HepG2 (cell line): ENCODE data around the gene RNF148. TPM values are rescaled to one million over a fixed set of nuclear protein-coding genes. Genes with fewer than 3 reads are reported as not detected.

Experiments
- ATAC-seq: fragments of 200-7000 bp; cut with Tn5 transposase; 3 replicates; pipeline ENCODE4 v1.9.1; 2020; ENCODE audit warnings: mild to moderate bottlenecking, moderate library complexity
- BruUV-seq: library from RNA; stranded (reverse); fragments of 400-500 nt; replicated peaks from 2 replicates; lab custom pipeline; 2021; lab: Mats Ljungman, UMichigan
- CTCF ChIA-PET: fragments of 300-600 bp; formaldehyde crosslinking; extraction: SDS; loops from one replicate; lab custom pipeline; 2021; ENCODE audit warnings: low total read pairs, inconsistent platforms, low intra/inter-chr PET ratio; lab: Yijun Ruan, JAX
- POLR2A ChIA-PET: fragments of 350-600 bp; sonication (Branson Sonifier 250); formaldehyde crosslinking; loops from one replicate; lab custom pipeline; 2020; ENCODE audit warnings: antibody characterized with exemption, inconsistent platforms; lab: Yijun Ruan, JAX
- DNase-seq: peaks from one replicate; pipeline ENCODE4 v3.0.0-alpha.2; 2015; ENCODE audit warnings: low spot score
- FAIRE-seq: peaks from 3 replicates; lab custom pipeline; 2011; peaks lifted over from hg19 to GRCh38; lab: Jason Lieb, UNC
- H2AFZ ChIP-seq: one replicate; pipeline ENCODE4 v1.6.1; 2011; ENCODE audit warnings: low read length, inconsistent platforms
- H3K27ac ChIP-seq: fragments of 300-600 bp; 3 replicates; pipeline ENCODE4 v1.8.0; 2011; ENCODE audit warnings: mixed run types, mild to moderate bottlenecking, mixed read lengths, low read length, inconsistent platforms; ENCODE audit not compliant: insufficient read depth; ENCODE audit errors: extremely low read length
- H3K27me3 ChIP-seq, 2 experiments: fragments of 200-600 bp in 1 of 2; 2 replicates in 1 of 2; 3 replicates in 1 of 2; pipeline versions ENCODE4 v1.6.0 to v1.8.0; 2011; ENCODE audit warnings: low read length in 2 of 2, mild to moderate bottlenecking in 2 of 2, moderate library complexity in 2 of 2, inconsistent platforms in 1 of 2; ENCODE audit not compliant: insufficient read depth in 2 of 2, control insufficient read depth in 1 of 2
- H3K36me3 ChIP-seq, 2 experiments: fragments of 200-600 bp in 1 of 2; replicated peaks in 1 of 2; 2 replicates in 1 of 2; 3 replicates in 1 of 2; pipeline versions ENCODE4 v1.5.1 to v1.8.0; 2011; ENCODE audit warnings: low read length in 2 of 2, inconsistent platforms in 1 of 2; ENCODE audit not compliant: insufficient read depth in 2 of 2, control insufficient read depth in 1 of 2
- H3K4me1 ChIP-seq: 2 replicates; pipeline ENCODE4 v1.5.1; 2012; ENCODE audit warnings: low read length, inconsistent platforms; ENCODE audit not compliant: insufficient read depth
- H3K4me2 ChIP-seq: 2 replicates; pipeline ENCODE4 v1.6.0; 2011; ENCODE audit warnings: low read depth, low read length, inconsistent platforms
- H3K4me3 ChIP-seq, 3 experiments: fragments of 200-600 bp in 1 of 3; sonication (generic), shearing (Covaris generic) in 1 of 3; replicated peaks in 1 of 3; 2 replicates each; pipeline ENCODE4 v1.5.1; 2011 to 2016; ENCODE audit warnings: low read length in 3 of 3, inconsistent platforms in 2 of 3, low read depth in 2 of 3, mild to moderate bottlenecking in 2 of 3, control low read depth in 1 of 3, mixed read lengths in 1 of 3; ENCODE audit not compliant: insufficient read depth in 1 of 3
- H3K79me2 ChIP-seq: one replicate; pipeline ENCODE4 v1.6.1; 2011; ENCODE audit warnings: low read length, inconsistent platforms; ENCODE audit not compliant: insufficient read depth
- H3K9ac ChIP-seq: 2 replicates; pipeline ENCODE4 v1.6.0; 2011; ENCODE audit warnings: mild to moderate bottlenecking, low read depth, low read length, inconsistent platforms; ENCODE audit not compliant: insufficient read depth
- H3K9me3 ChIP-seq: 2 replicates; pipeline ENCODE4 v1.5.1; 2012; ENCODE audit warnings: mild to moderate bottlenecking, low read length
- H4K20me1 ChIP-seq: 2 replicates; pipeline ENCODE4 v1.6.0; 2011; ENCODE audit warnings: inconsistent platforms, mild to moderate bottlenecking, low read length, moderate library complexity; ENCODE audit not compliant: insufficient read depth
- ATAD3A ChIP-seq: sonication (generic); formaldehyde crosslinking; IDR thresholded peaks from 2 replicates; pipeline ENCODE4 v1.4.0; 2020; ENCODE audit warnings: missing genetic modification reagents
- ETV5 ChIP-seq: IDR thresholded peaks from 2 replicates; pipeline ENCODE4 v1.6.1; 2018; ENCODE audit warnings: missing biosample characterization, missing genetic modification reagents, inconsistent platforms, borderline replicate concordance
- KAT8 ChIP-seq: IDR thresholded peaks from 2 replicates; pipeline ENCODE4 v1.6.1; 2016; ENCODE audit warnings: missing genetic modification reagents, missing compliant biosample characterization
- NFKB2 ChIP-seq: sonication (generic); formaldehyde crosslinking; IDR thresholded peaks from 2 replicates; pipeline ENCODE4 v1.4.0; 2020; ENCODE audit warnings: missing genetic modification reagents, borderline replicate concordance
- PAF1 ChIP-seq: IDR thresholded peaks from 2 replicates; pipeline ENCODE4 v1.6.1; 2016; ENCODE audit warnings: missing genetic modification reagents, missing compliant biosample characterization
- PITX1 ChIP-seq: sonication (generic); formaldehyde crosslinking; IDR thresholded peaks from 2 replicates; pipeline ENCODE4 v1.5.1; 2020; ENCODE audit warnings: mild to moderate bottlenecking, missing genetic modification reagents
- SOX6 ChIP-seq, 2 experiments: fragments of 450-650 bp in 1 of 2; sonication (generic) in 1 of 2; formaldehyde crosslinking in 1 of 2; IDR thresholded peaks; 2 replicates each; pipeline versions ENCODE4 v1.4.0 to v1.6.1; 2017 to 2020; ENCODE audit warnings: antibody characterized with exemption in 1 of 2, mild to moderate bottlenecking in 1 of 2, missing genetic modification reagents in 1 of 2
- ZNF383 ChIP-seq: sonication (generic); formaldehyde crosslinking; IDR thresholded peaks from 2 replicates; pipeline ENCODE4 v1.4.0; 2020; ENCODE audit warnings: missing genetic modification reagents, mild to moderate bottlenecking, borderline replicate concordance
- ZSCAN20 ChIP-seq: sonication (generic); formaldehyde crosslinking; IDR thresholded peaks from 2 replicates; pipeline ENCODE4 v1.4.0; 2020; ENCODE audit warnings: missing genetic modification reagents, mild to moderate bottlenecking, borderline replicate concordance
- WGBS: methylation state at CpG from one replicate; pipeline ENCODE4 v1.1.6; 2017; ENCODE audit warnings: low lambda C conversion rate; 5-methylcytosine and 5-hydroxymethylcytosine counted together
- in situ Hi-C: cut with HindIII; loops from 2 replicates; pipeline ENCODE4 v1.10.0; 2017; ENCODE audit warnings: low pct_unique_long_range_greater_than_20kb; ENCODE audit not compliant: extremely low pct_ligation_motif_present
- intact Hi-C: fragments of 100-400 bp; cut with micrococcal nuclease; formaldehyde crosslinking; loops from one replicate; pipeline ENCODE4 v1.10.0; 2022; ENCODE audit not compliant: unreplicated experiment
- polyA plus RNA-seq, 8 experiments: library from polyadenylated mRNA; depleted of rRNA in 3 of 8; stranded (reverse) in 7 of 8; unstranded in 1 of 8; fragments of >200 nt; fragmentation: Illumina TruSeq in 4 of 8; extraction: Trizol in 4 of 8; gene quantifications; 2 replicates each; pipeline versions ENCODE4 v1.2.1 to v1.2.3, GENCODE V29; 2011 to 2016; ENCODE audit warnings: low read depth in 4 of 8, missing spikeins in 1 of 8, mixed read lengths in 1 of 8; ENCODE audit not compliant: insufficient read depth in 1 of 8
- total RNA-seq, 5 experiments: library from RNA; depleted of rRNA; stranded (reverse); fragments of >200 nt; fragmentation: Illumina TruSeq; extraction: Trizol; gene quantifications; 2 replicates each; pipeline ENCODE4 v1.2.3, GENCODE V29; 2016; ENCODE audit warnings: low read depth in 1 of 5
- TF ChIP-seq, protein P1 (sequence below): fragments of 450-650 bp; IDR thresholded peaks from 2 replicates; pipeline ENCODE4 v1.6.1; 2016
- TF ChIP-seq, protein P2 (sequence below): sonication (generic); formaldehyde crosslinking; IDR thresholded peaks from 2 replicates; pipeline ENCODE4 v1.4.0; 2020; ENCODE audit warnings: missing genetic modification reagents, low read depth, mild to moderate bottlenecking, borderline replicate concordance
- TF ChIP-seq, protein P3 (sequence below): sonication (generic); formaldehyde crosslinking; IDR thresholded peaks from 2 replicates; pipeline ENCODE4 v1.5.1; 2020; ENCODE audit warnings: missing genetic modification reagents, mild to moderate bottlenecking, borderline replicate concordance
- TF ChIP-seq, protein P4 (sequence below): sonication (generic); formaldehyde crosslinking; IDR thresholded peaks from 2 replicates; pipeline ENCODE4 v1.8.0; 2022; ENCODE audit warnings: missing genetic modification reagents, mild to moderate bottlenecking, moderate library complexity, borderline replicate concordance

RNF148 gene
- total and polyA plus RNA-seq, 2 of the 13 experiments (the other 11 are each of a cell fraction or from before 2014, with no cell fraction given), result 0.16 to 1.6 TPM

DNA sequence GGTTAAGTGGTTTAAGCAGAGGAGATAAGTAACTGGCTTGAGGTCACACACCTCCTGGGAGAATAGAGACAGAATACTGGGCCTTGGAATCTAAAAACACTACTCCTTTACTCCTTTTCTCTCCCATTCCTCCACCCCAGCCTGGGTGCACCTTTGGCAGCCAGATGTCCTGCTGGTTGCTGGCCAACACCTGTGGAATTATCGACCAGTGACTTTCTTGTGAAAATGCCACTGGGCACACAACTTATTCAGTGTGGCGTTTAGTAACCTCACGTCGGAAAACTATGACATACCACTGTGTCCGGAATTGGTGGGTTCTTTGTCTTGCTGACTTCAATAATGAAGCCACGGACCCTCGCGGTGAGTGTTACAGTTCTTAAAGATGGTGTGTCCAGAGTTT lies 30.2 kb downstream of the RNF148 start:
- DNase-seq (no peak), ATAC-seq (no peak), FAIRE-seq (no peak)
- Histone ChIP-seq H3K4me1 (peaks cover 16% of the 10 kb centered on the region), H3K27ac (no peak overlapping the region), H3K4me3 (no peak overlapping the region), H3K79me2 (no peaks in the 10 kb centered on the region), H3K27me3 (no peaks in the 10 kb centered on the region), H3K9me3 (no peaks in the 10 kb centered on the region), H3K36me3 (no peaks in the 10 kb centered on the region), H3K4me2 (no peak overlapping the region), H4K20me1 (no peaks in the 10 kb centered on the region), H2AFZ (no peak overlapping the region), H3K9ac (no peak overlapping the region)
- POLR2A ChIA-PET, result no interaction called here
- TF ChIP-seq ZNF383, result no peak
- TF ChIP-seq SOX6 (IDR thresholded peaks at IDR 0.05), result no peak
- no peak for TF ChIP-seq SOX6 (CRISPR knock-in tag; IDR thresholded peaks at IDR 0.05)
- 96% methylated on average over 8 of the region's 8 CpGs for WGBS
- no TSS peak for BruUV-seq
- in situ Hi-C loops, result no loop called here
- intact Hi-C loops, result no loop called here
- CTCF ChIA-PET, result no interaction called here

DNA sequence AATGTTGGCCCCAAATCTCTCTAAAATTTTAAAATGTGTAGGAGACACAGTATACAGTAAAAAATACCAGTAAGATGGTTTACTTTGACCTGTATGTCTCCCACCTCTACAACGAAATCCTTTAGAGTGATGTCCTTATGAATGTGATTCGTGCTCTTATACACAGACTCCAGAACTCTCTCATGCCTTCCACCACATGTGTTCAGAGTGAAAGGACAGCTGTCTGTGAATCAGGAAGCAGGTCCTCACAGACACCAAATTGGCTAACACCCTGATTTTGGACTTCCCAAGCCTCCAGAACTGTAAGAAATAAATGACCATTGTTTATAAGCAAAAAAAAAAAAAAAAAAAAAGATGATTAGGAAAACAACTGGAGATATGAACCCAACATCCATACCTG lies 39.0 kb downstream of the RNF148 start:
- Histone ChIP-seq H2AFZ (no peak overlapping the region), H3K9me3 (no peaks in the 10 kb centered on the region), H3K27me3 (no peaks in the 10 kb centered on the region), H3K27ac (no peak overlapping the region), H4K20me1 (no peaks in the 10 kb centered on the region), H3K79me2 (no peaks in the 10 kb centered on the region), H3K36me3 (no peaks in the 10 kb centered on the region), H3K4me1 (no peaks in the 10 kb centered on the region), H3K4me3 (no peak overlapping the region), H3K9ac (no peak overlapping the region), H3K4me2 (no peak overlapping the region)
- in situ Hi-C loops (no loop called here), intact Hi-C loops (no loop called here)
- ChIA-PET POLR2A (no interaction called here), CTCF (no interaction called here)
- WGBS, result 100% methylated on average over 2 of the region's 2 CpGs
- DNase-seq (no peak), FAIRE-seq (no peak), ATAC-seq (no peak)
- no TSS peak for BruUV-seq
- TF ChIP-seq, protein P1, sequence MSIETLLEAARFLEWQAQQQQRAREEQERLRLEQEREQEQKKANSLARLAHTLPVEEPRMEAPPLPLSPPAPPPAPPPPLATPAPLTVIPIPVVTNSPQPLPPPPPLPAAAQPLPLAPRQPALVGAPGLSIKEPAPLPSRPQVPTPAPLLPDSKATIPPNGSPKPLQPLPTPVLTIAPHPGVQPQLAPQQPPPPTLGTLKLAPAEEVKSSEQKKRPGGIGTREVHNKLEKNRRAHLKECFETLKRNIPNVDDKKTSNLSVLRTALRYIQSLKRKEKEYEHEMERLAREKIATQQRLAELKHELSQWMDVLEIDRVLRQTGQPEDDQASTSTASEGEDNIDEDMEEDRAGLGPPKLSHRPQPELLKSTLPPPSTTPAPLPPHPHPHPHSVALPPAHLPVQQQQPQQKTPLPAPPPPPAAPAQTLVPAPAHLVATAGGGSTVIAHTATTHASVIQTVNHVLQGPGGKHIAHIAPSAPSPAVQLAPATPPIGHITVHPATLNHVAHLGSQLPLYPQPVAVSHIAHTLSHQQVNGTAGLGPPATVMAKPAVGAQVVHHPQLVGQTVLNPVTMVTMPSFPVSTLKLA, result no peak
- TF ChIP-seq, protein P2, sequence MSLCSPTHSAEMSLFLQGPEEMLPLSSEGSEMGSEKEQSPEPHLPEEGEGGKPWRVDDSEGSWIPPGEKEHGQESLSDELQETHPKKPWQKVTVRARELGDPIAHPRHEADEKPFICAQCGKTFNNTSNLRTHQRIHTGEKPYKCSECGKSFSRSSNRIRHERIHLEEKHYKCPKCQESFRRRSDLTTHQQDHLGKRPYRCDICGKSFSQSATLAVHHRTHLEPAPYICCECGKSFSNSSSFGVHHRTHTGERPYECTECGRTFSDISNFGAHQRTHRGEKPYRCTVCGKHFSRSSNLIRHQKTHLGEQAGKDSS (CRISPR knock-in tag), result no peak
- TF ChIP-seq ETV5 (CRISPR knock-in tag) (no peak), ATAD3A (CRISPR knock-in tag) (no peak), NFKB2 (CRISPR knock-in tag) (no peak), ZSCAN20 (CRISPR knock-in tag) (no peak), PAF1 (CRISPR knock-in tag) (no peak), PITX1 (no peak), KAT8 (CRISPR knock-in tag) (no peak)
- TF ChIP-seq, protein P3, sequence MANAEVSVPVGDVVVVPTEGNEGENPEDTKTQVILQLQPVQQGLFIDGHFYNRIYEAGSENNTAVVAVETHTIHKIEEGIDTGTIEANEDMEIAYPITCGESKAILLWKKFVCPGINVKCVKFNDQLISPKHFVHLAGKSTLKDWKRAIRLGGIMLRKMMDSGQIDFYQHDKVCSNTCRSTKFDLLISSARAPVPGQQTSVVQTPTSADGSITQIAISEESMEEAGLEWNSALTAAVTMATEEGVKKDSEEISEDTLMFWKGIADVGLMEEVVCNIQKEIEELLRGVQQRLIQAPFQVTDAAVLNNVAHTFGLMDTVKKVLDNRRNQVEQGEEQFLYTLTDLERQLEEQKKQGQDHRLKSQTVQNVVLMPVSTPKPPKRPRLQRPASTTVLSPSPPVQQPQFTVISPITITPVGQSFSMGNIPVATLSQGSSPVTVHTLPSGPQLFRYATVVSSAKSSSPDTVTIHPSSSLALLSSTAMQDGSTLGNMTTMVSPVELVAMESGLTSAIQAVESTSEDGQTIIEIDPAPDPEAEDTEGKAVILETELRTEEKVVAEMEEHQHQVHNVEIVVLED (CRISPR knock-in tag), result no peak
- TF ChIP-seq, protein P4, sequence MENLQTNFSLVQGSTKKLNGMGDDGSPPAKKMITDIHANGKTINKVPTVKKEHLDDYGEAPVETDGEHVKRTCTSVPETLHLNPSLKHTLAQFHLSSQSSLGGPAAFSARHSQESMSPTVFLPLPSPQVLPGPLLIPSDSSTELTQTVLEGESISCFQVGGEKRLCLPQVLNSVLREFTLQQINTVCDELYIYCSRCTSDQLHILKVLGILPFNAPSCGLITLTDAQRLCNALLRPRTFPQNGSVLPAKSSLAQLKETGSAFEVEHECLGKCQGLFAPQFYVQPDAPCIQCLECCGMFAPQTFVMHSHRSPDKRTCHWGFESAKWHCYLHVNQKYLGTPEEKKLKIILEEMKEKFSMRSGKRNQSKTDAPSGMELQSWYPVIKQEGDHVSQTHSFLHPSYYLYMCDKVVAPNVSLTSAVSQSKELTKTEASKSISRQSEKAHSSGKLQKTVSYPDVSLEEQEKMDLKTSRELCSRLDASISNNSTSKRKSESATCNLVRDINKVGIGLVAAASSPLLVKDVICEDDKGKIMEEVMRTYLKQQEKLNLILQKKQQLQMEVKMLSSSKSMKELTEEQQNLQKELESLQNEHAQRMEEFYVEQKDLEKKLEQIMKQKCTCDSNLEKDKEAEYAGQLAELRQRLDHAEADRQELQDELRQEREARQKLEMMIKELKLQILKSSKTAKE, result no peak
